ENCODE measurements around the gene GNAS.

Gene GNAS

DNA sequence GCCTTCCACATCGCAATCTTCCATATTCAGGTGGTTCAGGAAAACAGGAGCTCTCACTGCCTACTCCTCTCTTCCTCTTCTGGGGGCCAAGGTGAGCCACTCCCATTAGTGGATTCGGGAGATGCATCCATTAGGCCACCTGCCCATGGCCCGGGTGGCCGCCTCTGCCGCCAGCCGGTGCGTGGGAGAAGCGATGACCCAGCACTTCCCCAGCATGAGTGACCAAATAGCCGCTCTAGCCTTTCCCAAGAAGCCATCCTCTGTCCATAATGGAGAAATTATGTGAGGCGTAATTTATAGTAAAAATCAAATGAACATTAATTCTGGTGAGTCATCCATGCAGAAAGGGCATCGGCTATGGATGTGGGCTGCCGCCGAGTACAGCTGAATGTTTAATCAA, 41.2 kb upstream of the GNAS start:
- H3K9ac ChIP-seq (ENCODE audit: low read depth, low read length, poor library complexity, severe bottlenecking) = no peak overlapping the region
- no peaks in the 10 kb centered on the region for H3K27me3 ChIP-seq (ENCODE audit: insufficient read depth, low read length, poor library complexity, severe bottlenecking)
- no peak for TF ChIP-seq EZH2phosphoT487 (IDR thresholded peaks at IDR 0.05; ENCODE audit: borderline replicate concordance)
- TF ChIP-seq, protein P1, sequence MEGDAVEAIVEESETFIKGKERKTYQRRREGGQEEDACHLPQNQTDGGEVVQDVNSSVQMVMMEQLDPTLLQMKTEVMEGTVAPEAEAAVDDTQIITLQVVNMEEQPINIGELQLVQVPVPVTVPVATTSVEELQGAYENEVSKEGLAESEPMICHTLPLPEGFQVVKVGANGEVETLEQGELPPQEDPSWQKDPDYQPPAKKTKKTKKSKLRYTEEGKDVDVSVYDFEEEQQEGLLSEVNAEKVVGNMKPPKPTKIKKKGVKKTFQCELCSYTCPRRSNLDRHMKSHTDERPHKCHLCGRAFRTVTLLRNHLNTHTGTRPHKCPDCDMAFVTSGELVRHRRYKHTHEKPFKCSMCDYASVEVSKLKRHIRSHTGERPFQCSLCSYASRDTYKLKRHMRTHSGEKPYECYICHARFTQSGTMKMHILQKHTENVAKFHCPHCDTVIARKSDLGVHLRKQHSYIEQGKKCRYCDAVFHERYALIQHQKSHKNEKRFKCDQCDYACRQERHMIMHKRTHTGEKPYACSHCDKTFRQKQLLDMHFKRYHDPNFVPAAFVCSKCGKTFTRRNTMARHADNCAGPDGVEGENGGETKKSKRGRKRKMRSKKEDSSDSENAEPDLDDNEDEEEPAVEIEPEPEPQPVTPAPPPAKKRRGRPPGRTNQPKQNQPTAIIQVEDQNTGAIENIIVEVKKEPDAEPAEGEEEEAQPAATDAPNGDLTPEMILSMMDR (conservative IDR thresholded peaks at IDR 0.05; ENCODE audit: low read length) = no peak
- H3K79me2 ChIP-seq (ENCODE audit: insufficient read depth, low read length) = no peaks in the 10 kb centered on the region
- no peak overlapping the region for H3K4me3 ChIP-seq (ENCODE audit: low read length, poor library complexity, severe bottlenecking)
- no peaks in the 10 kb centered on the region for H3F3A ChIP-seq (ENCODE audit: low read depth)
- H3K9me3 ChIP-seq (ENCODE audit: insufficient read depth, low read depth, low read length) = no peaks in the 10 kb centered on the region
- peaks cover 4% of the 10 kb centered on the region for H3K4me1 ChIP-seq (ENCODE audit: insufficient read depth, low read length, poor library complexity, severe bottlenecking)
- no peaks in the 10 kb centered on the region for H4K20me1 ChIP-seq (ENCODE audit: insufficient read depth, low read length, poor library complexity, severe bottlenecking)
- H3K36me3 ChIP-seq (ENCODE audit: insufficient read depth, low read length) = no peaks in the 10 kb centered on the region
- H3K9me2 ChIP-seq (replicated peaks; ENCODE audit: low read depth, low read length) = no peaks in the 10 kb centered on the region
- no peak overlapping the region for H3K4me2 ChIP-seq (ENCODE audit: low read depth, low read length, poor library complexity, severe bottlenecking)
- H2AFZ ChIP-seq (ENCODE audit: low read length) = no peak overlapping the region

DNA sequence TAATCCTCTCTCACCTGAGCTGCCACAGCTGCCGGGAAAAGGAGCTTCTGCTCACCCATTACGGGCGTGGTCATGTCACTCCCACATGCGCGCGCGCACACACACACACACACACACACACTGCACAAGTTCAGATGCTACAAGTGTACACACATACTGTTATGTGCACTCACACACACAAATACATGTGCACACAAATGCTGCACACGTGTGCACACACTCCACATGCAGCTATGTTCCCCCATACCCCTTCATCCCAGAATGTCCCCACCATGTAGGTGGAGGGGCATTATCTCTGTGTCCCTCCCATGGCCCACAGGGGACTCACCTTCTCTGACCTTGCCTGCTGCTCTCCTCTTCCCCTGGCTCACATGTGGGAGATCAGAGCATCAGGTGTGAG, 39.1 kb upstream of the GNAS start:
- Histone ChIP-seq H3K4me1 (ENCODE audit: insufficient read depth, low read length, poor library complexity, severe bottlenecking) (peaks cover 4% of the 10 kb centered on the region), H3K27me3 (ENCODE audit: insufficient read depth, low read length, poor library complexity, severe bottlenecking) (no peaks in the 10 kb centered on the region), H3K4me2 (ENCODE audit: low read depth, low read length, poor library complexity, severe bottlenecking) (no peak overlapping the region), H2AFZ (ENCODE audit: low read length) (no peak overlapping the region), H3F3A (ENCODE audit: low read depth) (no peaks in the 10 kb centered on the region), H4K20me1 (ENCODE audit: insufficient read depth, low read length, poor library complexity, severe bottlenecking) (no peaks in the 10 kb centered on the region), H3K9ac (ENCODE audit: low read depth, low read length, poor library complexity, severe bottlenecking) (no peak overlapping the region), H3K79me2 (ENCODE audit: insufficient read depth, low read length) (no peaks in the 10 kb centered on the region), H3K4me3 (ENCODE audit: low read length, poor library complexity, severe bottlenecking) (no peak overlapping the region), H3K9me3 (ENCODE audit: insufficient read depth, low read depth, low read length) (no peaks in the 10 kb centered on the region), H3K36me3 (ENCODE audit: insufficient read depth, low read length) (no peaks in the 10 kb centered on the region), H3K9me2 (replicated peaks; ENCODE audit: low read depth, low read length) (no peaks in the 10 kb centered on the region)
- no peak for TF ChIP-seq EZH2phosphoT487 (IDR thresholded peaks at IDR 0.05; ENCODE audit: borderline replicate concordance)
- TF ChIP-seq, protein P1 (conservative IDR thresholded peaks at IDR 0.05; ENCODE audit: low read length) = no peak

DNA sequence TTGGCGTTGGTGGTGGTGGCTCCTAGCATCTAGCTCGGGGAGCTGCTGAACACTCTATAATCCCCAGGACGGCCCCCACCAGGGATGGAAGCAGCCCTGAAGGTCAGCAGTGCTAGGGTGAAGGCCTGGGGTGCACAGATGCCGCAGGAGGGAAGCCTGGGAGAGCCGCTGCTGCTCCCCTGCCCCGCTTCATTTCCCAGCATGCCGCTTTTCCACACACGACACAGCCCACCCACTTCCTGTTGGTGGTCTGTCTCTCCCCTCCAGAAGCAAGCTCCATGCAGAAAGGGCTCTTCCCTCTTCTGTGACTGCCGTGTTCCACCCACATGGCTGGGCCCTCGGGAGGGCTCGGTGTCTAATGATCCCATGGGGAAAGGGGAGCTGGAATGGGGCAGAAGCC, 37.1 kb upstream of the GNAS start:
- Histone ChIP-seq H3K9me2 (replicated peaks; ENCODE audit: low read depth, low read length) (no peaks in the 10 kb centered on the region), H3K36me3 (ENCODE audit: insufficient read depth, low read length) (no peaks in the 10 kb centered on the region), H3K4me1 (ENCODE audit: insufficient read depth, low read length, poor library complexity, severe bottlenecking) (peaks cover 4% of the 10 kb centered on the region), H3F3A (ENCODE audit: low read depth) (no peaks in the 10 kb centered on the region), H4K20me1 (ENCODE audit: insufficient read depth, low read length, poor library complexity, severe bottlenecking) (no peaks in the 10 kb centered on the region), H3K4me2 (ENCODE audit: low read depth, low read length, poor library complexity, severe bottlenecking) (no peak overlapping the region), H3K9me3 (ENCODE audit: insufficient read depth, low read depth, low read length) (no peaks in the 10 kb centered on the region), H2AFZ (ENCODE audit: low read length) (no peak overlapping the region), H3K27me3 (ENCODE audit: insufficient read depth, low read length, poor library complexity, severe bottlenecking) (no peaks in the 10 kb centered on the region), H3K9ac (ENCODE audit: low read depth, low read length, poor library complexity, severe bottlenecking) (no peak overlapping the region), H3K4me3 (ENCODE audit: low read length, poor library complexity, severe bottlenecking) (no peak overlapping the region), H3K79me2 (ENCODE audit: insufficient read depth, low read length) (no peaks in the 10 kb centered on the region)
- TF ChIP-seq, protein P1 (conservative IDR thresholded peaks at IDR 0.05; ENCODE audit: low read length) = no peak
- TF ChIP-seq EZH2phosphoT487 (IDR thresholded peaks at IDR 0.05; ENCODE audit: borderline replicate concordance) = no peak
